KBM-7 (cell line): ENCODE measurements around the gene RPL38.

ENCODE experiments used
- DNase-seq: peaks from one replicate; pipeline ENCODE4 v3.0.0-alpha.2; 2015
- in situ Hi-C: fragments of 300-500 bp; cut with MboI; formaldehyde crosslinking; loops from 2 replicates; pipeline ENCODE4 v1.14.3; 2020; ENCODE audit warnings: low sequenced_read_pairs, low pct_unique_long_range_greater_than_20kb, mixed read lengths

The RPL38 gene

GRCh38 chr17:74241431-74241830 lies 38.0 kb downstream of the RPL38 start:
- no peak for DNase-seq
- in situ Hi-C loops = no loop called here

GRCh38 chr17:74241847-74242246 lies 38.4 kb downstream of the RPL38 start:
- no peak for DNase-seq
- in situ Hi-C loops = no loop called here

- DNase-seq = no peak
- in situ Hi-C loops = no loop called here
Measured at GRCh38 chr17:74243013-74243755, 39.7 kb downstream of the RPL38 start.

- in situ Hi-C loops = no loop called here
- no peak for DNase-seq
Measured at GRCh38 chr17:74244128-74244527, 40.6 kb downstream of the RPL38 start.

GRCh38 chr17:74244548-74244947 lies 41.1 kb downstream of the RPL38 start:
- in situ Hi-C loops = no loop called here
- DNase-seq = no peak

GRCh38 chr17:74245145-74245831 lies 41.8 kb downstream of the RPL38 start:
- DNase-seq = no peak
- in situ Hi-C loops = no loop called here

- no peak for DNase-seq
- in situ Hi-C loops = no loop called here
Measured at GRCh38 chr17:74245871-74246270, 42.4 kb downstream of the RPL38 start.

- DNase-seq = no peak
- in situ Hi-C loops = no loop called here
Measured at GRCh38 chr17:74249590-74250270, 46.3 kb downstream of the RPL38 start.

- DNase-seq = no peak
- in situ Hi-C loops = no loop called here
Measured at GRCh38 chr17:74250324-74250995, 47.0 kb downstream of the RPL38 start.

- in situ Hi-C loops = no loop called here
- no peak for DNase-seq
Measured at GRCh38 chr17:74251051-74251450, 47.6 kb downstream of the RPL38 start.

- in situ Hi-C loops = no loop called here
- DNase-seq = no peak
Measured at GRCh38 chr17:74251569-74251968, 48.1 kb downstream of the RPL38 start.

GRCh38 chr17:74252211-74252610 lies 48.7 kb downstream of the RPL38 start:
- in situ Hi-C loops = no loop called here
- DNase-seq = no peak

GRCh38 chr17:74253036-74253435 lies 49.6 kb downstream of the RPL38 start:
- in situ Hi-C loops = no loop called here
- DNase-seq = no peak

GRCh38 chr17:74257311-74257710 lies 53.8 kb downstream of the RPL38 start:
- DNase-seq = no peak
- in situ Hi-C loops = no loop called here

GRCh38 chr17:74259667-74260524 lies 56.4 kb downstream of the RPL38 start:
- in situ Hi-C loops = no loop called here
- DNase-seq = no peak
